Measurements from ENCODE around the gene CBFA2T3.

CBFA2T3 gene

DNA sequence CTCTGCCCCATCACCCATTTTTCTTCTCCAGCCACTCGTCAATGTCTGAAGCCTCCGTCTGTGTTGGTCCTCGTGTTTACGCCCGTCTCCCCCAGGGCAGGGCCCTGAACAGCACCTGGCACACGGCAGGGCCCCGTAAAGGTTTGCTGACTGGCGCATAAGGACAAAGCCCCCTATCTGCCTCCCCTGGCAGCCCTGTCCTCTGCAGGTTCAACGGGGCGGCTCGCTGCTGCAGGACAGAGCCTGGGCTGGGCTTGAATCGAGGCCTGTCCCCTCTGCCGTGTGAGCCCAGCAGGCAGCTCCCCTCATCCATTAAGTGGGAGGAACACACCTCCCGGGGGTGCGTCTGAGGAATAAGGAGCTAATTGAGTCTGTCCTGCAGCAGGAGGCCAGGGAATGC is 64.5 kb downstream of the CBFA2T3 start:
- TF ChIP-seq, protein P1, sequence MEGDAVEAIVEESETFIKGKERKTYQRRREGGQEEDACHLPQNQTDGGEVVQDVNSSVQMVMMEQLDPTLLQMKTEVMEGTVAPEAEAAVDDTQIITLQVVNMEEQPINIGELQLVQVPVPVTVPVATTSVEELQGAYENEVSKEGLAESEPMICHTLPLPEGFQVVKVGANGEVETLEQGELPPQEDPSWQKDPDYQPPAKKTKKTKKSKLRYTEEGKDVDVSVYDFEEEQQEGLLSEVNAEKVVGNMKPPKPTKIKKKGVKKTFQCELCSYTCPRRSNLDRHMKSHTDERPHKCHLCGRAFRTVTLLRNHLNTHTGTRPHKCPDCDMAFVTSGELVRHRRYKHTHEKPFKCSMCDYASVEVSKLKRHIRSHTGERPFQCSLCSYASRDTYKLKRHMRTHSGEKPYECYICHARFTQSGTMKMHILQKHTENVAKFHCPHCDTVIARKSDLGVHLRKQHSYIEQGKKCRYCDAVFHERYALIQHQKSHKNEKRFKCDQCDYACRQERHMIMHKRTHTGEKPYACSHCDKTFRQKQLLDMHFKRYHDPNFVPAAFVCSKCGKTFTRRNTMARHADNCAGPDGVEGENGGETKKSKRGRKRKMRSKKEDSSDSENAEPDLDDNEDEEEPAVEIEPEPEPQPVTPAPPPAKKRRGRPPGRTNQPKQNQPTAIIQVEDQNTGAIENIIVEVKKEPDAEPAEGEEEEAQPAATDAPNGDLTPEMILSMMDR (conservative IDR thresholded peaks at IDR 0.05; ENCODE audit: low read depth, low read length) = no peak
- no peak for DNase-seq (ENCODE audit: low read depth)
- no peak overlapping the region for H3K4me3 ChIP-seq (ENCODE audit: low read depth, low read length)

DNA sequence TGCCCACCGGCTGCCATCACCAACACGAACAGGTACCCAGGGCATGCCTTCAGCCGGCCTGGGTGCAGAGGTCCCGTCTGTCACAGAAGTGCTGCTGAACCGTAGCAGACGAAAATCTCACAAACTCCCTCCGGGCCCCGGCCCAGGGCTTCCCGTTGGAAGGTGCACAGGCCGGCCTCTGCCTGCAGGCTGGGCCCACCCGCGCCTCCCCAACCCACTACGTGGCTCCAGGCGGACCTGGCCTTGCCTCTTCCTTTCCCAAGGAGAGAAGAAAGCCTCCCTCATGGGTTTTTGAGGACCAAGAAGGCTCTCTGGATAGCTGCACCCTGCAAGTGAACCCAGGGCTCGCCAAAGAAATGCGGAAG is 65.1 kb downstream of the CBFA2T3 start:
- TF ChIP-seq, protein P1 (conservative IDR thresholded peaks at IDR 0.05; ENCODE audit: low read depth, low read length) = no peak
- no peak overlapping the region for H3K4me3 ChIP-seq (ENCODE audit: low read depth, low read length)
- DNase-seq (ENCODE audit: low read depth) = no peak

DNA sequence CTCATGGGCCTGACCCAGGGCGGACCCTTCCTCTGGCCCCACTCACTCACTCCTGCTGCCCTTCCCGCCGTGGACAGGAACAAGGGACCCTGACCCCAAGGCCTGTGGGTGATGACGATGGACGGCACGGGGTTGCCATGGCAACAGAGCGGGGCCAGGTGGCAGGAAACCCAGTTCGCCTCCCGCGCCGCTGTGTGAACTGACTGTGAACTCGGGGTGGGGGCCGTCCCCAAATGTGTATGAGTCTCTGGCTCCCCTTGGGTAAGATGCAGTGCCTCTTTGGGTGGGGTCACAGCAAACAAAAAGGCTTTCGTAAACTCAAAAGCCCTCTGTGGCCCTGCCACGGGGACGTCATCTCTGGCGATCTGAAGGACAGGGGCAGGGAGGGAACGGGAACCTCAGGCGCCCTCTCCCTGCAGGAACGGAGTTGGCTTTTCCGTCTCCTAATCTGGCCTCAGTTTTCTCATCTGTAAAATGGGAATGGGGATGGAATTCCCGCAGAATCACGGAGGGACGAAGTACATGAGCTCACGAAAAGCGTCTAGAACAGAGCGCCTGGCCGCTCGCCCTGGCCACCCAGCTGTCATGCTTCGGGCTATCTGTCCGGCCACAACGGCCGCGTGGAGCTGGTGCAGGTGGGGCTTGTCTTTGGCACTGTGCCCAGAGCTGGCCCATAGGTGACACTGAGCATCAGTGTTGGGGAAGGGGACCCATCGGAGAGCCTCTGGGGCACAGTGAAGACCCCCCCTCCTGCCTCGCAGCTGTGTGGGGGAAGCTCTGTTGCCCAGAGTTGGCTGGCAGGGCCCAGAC is 65.7 kb downstream of the CBFA2T3 start:
- DNase-seq (ENCODE audit: low read depth) = no peak
- TF ChIP-seq, protein P1 (conservative IDR thresholded peaks at IDR 0.05; ENCODE audit: low read depth, low read length) = no peak
- H3K4me3 ChIP-seq (ENCODE audit: low read depth, low read length) = no peak overlapping the region

DNA sequence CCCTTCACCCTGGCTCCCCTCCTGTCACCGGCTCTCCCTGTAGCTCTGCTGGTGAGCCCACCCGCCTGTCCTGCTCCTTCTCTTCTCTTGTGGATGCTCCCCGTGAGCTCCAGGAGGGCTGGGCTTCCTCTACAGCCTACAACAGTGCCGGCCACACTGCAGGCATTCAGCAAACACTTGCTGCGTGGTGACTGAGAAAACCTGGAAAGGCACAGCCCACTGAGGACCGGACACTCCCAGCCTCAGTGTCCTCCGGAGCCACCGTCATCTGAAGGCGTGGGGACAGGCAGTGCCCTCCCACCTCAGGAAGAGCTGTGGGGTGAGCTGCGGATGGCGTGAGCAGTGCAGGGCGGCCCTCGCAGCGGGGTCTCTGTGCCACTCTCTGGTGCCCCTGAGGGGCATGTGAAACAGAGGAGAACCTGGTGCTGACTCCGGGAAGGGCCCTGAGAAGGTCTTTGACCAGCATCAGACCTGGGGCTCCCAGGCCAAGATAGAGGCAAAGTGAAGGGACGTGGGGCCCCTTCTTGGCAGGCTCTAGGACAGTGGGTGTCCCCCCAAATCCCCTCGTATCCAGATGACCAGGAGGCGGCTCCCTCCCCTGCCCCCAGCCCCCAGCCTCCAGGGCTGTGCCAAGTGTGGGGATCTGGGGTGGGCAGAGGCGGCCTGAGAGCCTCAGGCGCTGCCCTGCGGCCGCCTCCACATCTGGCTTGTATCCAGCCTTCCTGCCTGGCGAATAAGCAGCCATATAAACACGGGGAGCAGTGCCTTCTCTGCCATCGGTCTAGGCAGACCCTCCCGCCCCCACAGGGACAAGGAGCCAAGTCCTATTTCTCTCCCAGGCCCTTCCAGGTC is 66.5 kb downstream of the CBFA2T3 start:
- TF ChIP-seq, protein P1 (conservative IDR thresholded peaks at IDR 0.05; ENCODE audit: low read depth, low read length) = no peak
- H3K4me3 ChIP-seq (ENCODE audit: low read depth, low read length) = no peak overlapping the region
- DNase-seq (ENCODE audit: low read depth) = no peak

DNA sequence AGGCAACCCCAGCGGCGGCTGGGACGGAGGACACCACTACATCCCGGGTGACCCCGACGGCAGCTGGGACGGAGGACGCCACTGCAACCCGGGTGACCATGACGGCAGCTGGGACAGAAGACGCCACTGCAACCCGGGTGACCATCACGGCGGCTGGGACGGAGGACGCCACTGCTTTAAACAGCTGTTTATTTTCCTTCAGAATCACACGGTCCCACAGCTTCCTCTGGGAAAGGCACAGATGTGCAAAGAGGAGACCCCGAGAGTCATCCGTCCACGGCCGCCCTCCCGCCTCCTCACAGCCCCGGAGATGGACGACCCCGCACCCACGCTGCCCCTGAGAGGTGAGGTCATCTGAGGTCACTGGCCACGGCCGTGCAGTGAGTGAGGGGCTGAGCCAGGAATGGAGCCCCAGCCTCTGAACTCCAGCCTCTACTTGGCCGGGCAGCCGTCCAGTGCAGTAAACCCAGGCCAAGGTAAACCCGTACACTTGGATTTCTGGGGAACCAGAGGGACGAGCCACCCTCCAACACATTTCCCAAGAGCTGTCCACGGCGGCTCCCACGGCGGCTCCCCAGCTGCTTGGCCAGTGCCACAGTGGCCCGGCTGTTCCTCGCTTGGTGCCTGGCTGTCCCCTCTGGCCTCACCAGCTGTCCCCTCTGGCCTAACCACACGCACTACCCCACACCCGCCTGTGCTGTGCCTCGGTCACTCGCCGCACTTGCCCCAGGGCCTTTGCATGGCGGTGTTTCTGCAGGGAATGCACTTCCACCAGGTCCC is 67.4 kb downstream of the CBFA2T3 start:
- DNase-seq (ENCODE audit: low read depth) = no peak
- TF ChIP-seq, protein P1 (conservative IDR thresholded peaks at IDR 0.05; ENCODE audit: low read depth, low read length) = no peak
- H3K4me3 ChIP-seq (ENCODE audit: low read depth, low read length) = no peak overlapping the region

DNA sequence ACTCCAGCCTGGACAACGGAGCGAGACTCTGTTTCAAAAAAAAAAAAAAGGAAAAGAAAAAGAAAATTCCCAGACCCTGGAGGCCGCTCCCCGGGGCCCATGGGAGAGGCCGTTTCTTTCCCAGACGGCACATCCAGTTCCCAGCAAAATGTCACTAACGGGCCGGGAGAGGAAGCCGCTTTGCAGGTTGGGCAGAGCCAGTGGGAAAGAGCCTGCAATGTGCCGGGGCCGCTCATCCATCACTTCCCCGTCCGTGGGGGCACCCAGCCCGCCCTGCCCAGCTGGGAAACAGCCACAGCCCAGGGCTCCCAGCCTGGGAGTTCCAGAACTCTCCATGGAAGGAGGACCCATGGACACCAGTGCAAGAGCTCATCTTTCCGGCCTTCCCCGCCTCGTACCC is 68.7 kb downstream of the CBFA2T3 start:
- H3K4me3 ChIP-seq (ENCODE audit: low read depth, low read length) = no peak overlapping the region
- TF ChIP-seq, protein P1 (conservative IDR thresholded peaks at IDR 0.05; ENCODE audit: low read depth, low read length) = no peak
- no peak for DNase-seq (ENCODE audit: low read depth)
